HG02642 (cell line): ENCODE results near the gene TRABD.
A peak's percentile ranks its signal among the peaks of the same experiment; 100 is the strongest.

Experiments used
- ATAC-seq: cut with Tn5 transposase; IDR thresholded peaks from one replicate; pipeline ENCODE4 v1.9.1; 2021; ENCODE audit warnings: mild to moderate bottlenecking; ENCODE audit not compliant: unreplicated experiment, poor library complexity

TRABD gene

GRCh38 chr22:50184902-50185374 is 775 bp upstream of the TRABD start:
- ATAC-seq: no peak

- no peak for ATAC-seq
Measured at GRCh38 chr22:50186181-50186714, 535 bp downstream of the TRABD start.

- ATAC-seq: no peak
Measured at GRCh38 chr22:50186761-50187523, 1.2 kb downstream of the TRABD start.

DNA sequence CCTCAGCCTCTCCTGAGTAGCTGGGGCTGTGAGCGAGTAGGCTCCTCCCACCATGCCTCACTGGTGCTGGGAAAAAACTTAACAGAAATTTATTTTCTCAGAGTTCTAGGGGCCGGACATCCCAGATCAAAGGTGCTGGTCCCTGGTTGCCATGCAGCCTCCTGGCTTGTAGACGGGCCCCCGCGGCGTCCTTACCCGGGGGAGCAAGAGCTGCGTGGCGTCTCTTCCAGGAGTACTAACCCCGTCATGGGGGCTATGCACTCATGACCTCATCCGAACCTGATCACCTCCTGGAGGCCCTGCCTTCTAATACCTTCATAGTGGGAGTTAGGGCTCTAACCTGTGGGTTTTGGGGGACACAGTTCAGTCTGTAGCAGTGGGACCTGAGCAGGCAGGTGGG is 2.6 kb downstream of the TRABD start:
- no peak for ATAC-seq

DNA sequence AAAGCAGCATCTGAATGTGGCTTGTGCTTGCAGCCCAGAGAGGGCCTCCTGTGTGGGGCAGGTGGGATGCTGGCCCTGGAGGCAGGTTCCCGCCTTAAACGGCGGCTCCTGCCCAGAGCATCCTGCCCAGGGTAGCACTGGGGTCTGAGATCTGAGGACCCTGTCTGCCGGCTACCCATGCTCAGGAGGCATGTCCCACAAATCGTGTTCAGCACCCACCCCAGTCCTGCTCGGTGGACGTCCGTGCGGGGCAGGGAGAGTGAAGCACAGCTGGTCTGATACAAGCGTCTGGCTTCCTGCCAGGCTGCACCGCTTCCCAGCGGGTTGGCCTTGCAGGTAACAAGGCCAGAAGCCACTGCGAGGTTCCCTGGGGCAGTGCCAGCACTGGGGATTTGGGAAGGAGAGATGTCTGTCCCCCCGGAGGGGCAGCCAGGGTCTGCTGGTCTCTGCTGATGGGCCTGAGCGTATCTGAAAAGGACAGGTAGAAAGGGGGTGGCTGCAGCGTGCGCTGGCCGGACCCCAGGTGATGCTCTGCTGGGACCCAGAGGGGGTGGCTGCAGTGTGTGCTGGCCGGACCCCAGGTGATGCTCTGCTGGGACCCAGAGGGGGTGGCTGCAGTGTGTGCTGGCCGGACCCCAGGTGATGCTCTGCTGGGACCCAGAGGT is 3.6 kb downstream of the TRABD start:
- ATAC-seq: no peak

- no peak for ATAC-seq
Measured at GRCh38 chr22:50189849-50190181, 4.1 kb downstream of the TRABD start.

DNA sequence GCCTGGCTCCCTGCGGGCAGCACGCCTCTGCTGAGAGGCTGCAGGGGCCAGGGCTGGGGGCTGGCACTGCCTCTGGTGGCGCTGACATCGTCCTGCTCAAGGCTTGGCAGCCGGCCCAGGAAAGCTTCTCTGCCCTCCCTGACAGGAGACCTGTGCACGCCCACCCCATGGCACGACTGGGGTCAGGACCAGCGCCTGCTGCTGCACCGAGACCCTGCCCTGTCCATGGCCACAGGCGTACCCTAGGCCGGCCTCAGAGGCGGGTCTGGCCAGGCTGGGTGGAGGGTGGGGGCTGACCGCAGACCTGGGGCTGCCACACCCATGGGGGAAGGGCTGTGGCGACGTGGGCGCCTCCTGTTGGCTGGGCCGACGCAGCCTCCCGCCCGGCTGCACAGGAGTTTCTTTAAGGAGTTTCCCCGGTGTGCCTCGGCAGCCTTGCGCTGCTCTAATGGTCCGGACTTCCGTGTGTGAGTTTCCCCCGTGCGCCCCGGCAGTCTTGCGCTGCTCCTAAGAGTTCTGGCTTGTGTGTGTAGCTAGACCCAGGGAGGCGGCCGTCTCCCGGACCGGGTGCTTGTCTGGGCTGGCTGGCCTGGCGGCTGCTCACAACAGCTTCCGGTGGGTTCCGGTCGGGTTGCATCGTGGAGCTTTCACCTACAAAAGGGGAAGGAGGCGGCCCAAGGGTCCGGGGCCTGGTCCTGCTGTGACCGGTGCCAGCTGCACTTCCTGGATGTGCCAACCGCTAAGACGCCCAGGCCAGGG is 4.6 kb downstream of the TRABD start:
- ATAC-seq: peak; percentile 44

- no peak for ATAC-seq
Measured at GRCh38 chr22:50190941-50191741, 5.4 kb downstream of the TRABD start.

- no peak for ATAC-seq
Measured at GRCh38 chr22:50192436-50193204, 6.9 kb downstream of the TRABD start.

DNA sequence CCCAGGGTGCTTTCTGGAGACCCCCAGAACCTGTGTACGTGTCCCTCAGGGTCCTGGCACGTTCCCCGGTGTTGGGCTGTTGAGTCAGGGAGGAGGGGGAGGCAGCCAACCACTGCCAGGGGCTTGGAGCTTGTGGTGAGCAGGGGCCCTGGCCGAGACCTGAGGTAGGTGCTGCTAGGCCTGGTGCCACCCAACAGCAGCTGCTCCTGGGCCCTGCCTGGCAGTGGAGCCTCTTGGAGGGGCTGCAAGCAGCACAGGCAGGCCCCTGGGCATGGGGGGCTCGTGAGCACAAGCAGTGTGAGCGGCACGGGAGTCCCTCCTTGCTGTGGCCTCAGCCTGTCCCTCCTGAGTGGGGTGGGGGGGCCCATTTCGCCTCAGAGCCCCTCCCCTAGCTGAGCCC is 7.9 kb downstream of the TRABD start:
- no peak for ATAC-seq

DNA sequence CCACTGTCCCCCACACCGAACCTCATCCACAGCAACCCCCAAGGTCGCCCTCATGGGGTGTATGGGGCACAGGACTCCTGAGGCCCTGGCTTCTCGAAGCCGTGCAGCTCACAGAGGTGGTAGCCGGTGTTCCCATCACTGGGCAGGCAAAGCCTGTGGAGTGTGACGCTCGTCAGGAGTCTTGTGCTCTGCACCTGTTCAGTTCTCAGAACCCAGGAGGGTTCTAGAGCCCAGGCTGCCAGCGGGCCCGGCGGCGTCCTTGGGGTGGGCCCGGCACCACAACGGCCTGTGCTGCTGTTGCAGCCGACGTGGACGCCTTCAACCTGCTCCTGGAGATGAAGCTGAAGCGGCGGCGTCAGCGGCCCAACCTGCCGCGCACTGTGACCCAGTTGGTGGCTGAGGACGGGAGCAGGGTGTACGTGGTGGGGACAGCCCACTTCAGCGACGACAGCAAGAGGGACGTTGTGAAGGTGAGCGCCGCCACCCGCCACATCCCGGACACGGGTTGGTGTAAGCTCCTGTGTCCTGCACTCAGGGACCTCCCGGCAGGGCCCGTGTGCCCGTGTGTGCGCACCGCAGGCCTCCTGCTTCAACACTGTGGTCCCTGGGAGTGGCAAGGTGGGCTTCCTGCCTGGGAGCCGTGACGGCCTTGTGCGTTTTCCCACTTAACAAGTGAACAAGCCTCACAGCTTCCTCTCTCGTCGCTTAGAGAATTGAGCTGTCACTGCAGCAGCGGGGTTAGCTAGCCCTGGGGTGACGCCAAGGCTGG is 8.5 kb downstream of the TRABD start:
- ATAC-seq: no peak

DNA sequence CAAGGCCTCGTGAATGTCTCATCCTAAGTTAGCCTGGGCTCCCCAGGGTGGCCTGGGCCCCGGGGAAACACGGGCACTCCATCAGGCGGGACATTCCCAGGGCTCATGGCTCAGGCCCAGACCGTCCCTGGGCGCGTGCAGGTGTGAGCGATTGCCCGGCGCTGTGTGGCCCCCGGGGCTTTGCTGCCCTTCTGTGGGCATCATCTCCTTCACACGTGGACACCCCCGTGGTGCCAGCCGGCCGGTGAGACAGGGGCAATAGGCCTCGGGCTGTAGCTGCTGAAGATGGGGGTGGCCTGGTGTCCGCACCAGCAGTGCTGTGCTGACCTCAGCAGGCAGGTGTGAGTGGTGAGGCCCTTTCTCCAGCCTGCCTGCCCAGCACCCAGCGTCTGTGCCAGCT is 10.5 kb downstream of the TRABD start:
- no peak for ATAC-seq

DNA sequence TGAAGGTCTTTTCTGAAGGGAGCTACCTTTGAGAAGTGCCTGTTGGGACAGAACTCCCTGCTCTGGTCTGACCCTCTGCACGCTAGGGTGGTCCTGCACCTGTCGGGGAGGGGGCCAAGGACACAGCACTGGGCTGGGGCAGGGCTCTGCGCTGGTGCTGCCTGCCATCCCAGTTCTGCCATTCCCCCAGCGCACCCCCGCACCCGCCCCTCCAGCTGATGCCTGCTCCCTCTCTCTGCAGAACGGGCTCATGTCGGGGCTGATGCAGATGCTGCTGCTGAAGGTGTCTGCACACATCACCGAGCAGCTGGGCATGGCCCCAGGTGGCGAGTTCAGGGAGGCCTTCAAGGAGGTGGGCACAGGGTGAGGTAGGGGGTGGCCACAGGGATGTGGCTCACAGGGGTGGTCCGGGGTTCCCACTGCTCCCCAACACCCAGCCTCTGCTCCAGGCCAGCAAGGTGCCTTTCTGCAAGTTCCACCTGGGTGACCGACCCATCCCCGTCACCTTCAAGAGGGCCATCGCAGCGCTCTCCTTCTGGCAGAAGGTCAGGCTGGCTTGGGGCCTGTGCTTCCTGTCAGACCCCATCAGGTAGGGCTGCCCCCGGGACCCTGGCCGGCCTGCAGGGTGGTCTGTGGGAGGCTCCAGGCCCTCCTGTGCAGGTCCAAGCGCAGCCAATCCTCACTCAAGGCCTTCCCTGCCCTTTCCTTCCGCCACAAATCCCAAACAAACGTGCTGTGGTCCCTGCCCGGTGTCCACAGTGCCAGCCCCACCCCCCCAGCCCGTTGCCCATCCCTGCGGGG is 11.5 kb downstream of the TRABD start:
- no peak for ATAC-seq

GRCh38 chr22:50197856-50198623 is 12.3 kb downstream of the TRABD start:
- no peak for ATAC-seq

DNA sequence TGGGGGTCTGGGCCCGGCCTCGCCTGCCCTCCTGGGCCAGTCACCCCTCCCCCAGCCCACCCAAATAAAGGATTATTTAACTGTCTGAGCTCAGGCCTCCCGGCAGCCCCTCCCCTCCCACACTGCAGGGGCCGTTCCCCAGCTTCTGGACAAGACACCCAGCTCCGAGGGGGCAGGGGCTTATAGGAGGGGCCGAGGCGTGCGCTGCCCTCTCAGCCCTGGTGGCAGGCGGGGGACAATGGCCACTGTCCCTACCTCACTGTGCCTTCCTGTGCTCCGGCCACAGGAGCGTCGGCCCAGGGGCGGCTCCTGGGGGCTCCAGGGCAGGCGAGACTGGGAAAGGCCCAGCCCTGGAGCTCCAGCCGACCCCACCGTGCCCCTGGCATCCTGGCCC is 12.9 kb downstream of the TRABD start:
- ATAC-seq: no peak

GRCh38 chr22:50199251-50199721 is 13.6 kb downstream of the TRABD start:
- no peak for ATAC-seq

DNA sequence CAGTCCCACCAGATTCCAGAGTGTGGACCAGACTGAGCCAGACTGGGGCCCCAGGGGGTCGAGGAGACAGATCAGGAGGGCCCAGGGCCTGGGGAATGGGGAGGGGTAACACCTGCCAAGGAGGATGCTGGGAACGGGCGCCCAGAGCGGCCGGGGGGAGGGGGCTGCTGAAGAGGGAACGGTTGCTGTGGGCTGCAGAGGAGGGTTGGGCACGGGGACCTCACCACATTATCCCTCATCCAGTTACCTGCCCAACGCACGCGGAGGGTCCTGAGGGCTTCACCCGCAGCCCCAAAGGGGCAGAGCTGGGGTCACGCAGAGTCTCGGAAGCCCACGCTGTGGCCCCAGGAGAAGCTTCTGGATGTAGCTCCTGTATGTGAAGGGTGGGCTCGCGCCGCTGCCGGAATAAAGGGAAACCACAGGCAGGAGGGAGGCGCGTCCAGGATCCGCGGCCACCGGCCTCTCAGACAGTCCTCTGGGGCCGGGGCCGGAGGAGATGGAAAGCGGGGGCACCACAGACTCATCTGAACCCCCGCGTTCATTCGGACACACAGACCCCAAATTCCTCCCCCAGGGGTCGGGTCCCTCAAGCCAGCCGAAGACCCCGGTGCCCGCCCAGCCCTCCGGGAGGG is 14.2 kb downstream of the TRABD start:
- peak; percentile 2 for ATAC-seq
